Measurements from ENCODE around the gene SLC6A13.

The SLC6A13 gene

GRCh38 chr12:254912-255311 lies 7.7 kb downstream of the SLC6A13 start:
- no peaks in the 10 kb centered on the region for H3K9me3 ChIP-seq (ENCODE audit: insufficient read depth, low read length, severe bottlenecking)
- peaks cover 7% of the 10 kb centered on the region for H3K27me3 ChIP-seq (ENCODE audit: insufficient read depth, low read length, poor library complexity)
- TF ChIP-seq EZH2 (IDR thresholded peaks at IDR 0.05; ENCODE audit: borderline replicate concordance, low read depth, low read length, severe bottlenecking) (no peak), CTCF (IDR thresholded peaks at IDR 0.05; ENCODE audit: borderline replicate concordance, extremely low read depth, low read length, poor library complexity, severe bottlenecking) (no peak)
- ATAC-seq (ENCODE audit: insufficient read depth, low read depth), result no peak
- H3K79me2 ChIP-seq (ENCODE audit: insufficient read depth, low read length), result no peaks in the 10 kb centered on the region
- no peak for DNase-seq
- no peaks in the 10 kb centered on the region for H3K4me1 ChIP-seq (ENCODE audit: insufficient read depth, low read length)
- no peak overlapping the region for H3K27ac ChIP-seq (ENCODE audit: low read length)
- H3K9ac ChIP-seq (ENCODE audit: low read depth, low read length), result no peak overlapping the region
- no peaks in the 10 kb centered on the region for H3K36me3 ChIP-seq (ENCODE audit: insufficient read depth, low read length)
- H3K4me2 ChIP-seq (ENCODE audit: insufficient read depth, low read length), result no peak overlapping the region
- H3K4me3 ChIP-seq (ENCODE audit: low read depth in 1 of 2, low read length in 2 of 2), result no peak overlapping the region
- no peak overlapping the region for H2AFZ ChIP-seq (ENCODE audit: low read depth, low read length)
- H4K20me1 ChIP-seq (ENCODE audit: insufficient read depth, low read length), result no peaks in the 10 kb centered on the region

- ATAC-seq (ENCODE audit: insufficient read depth, low read depth) (no peak), DNase-seq (no peak)
- Histone ChIP-seq H2AFZ (ENCODE audit: low read depth, low read length) (no peak overlapping the region), H3K9ac (ENCODE audit: low read depth, low read length) (no peak overlapping the region), H3K4me2 (ENCODE audit: insufficient read depth, low read length) (no peak overlapping the region), H3K4me3 (ENCODE audit: low read depth in 1 of 2, low read length in 2 of 2) (no peak overlapping the region), H4K20me1 (ENCODE audit: insufficient read depth, low read length) (no peaks in the 10 kb centered on the region), H3K27ac (ENCODE audit: low read length) (no peak overlapping the region), H3K9me3 (ENCODE audit: insufficient read depth, low read length, severe bottlenecking) (no peaks in the 10 kb centered on the region), H3K27me3 (ENCODE audit: insufficient read depth, low read length, poor library complexity) (peaks cover 7% of the 10 kb centered on the region), H3K4me1 (ENCODE audit: insufficient read depth, low read length) (no peaks in the 10 kb centered on the region), H3K36me3 (ENCODE audit: insufficient read depth, low read length) (no peaks in the 10 kb centered on the region), H3K79me2 (ENCODE audit: insufficient read depth, low read length) (no peaks in the 10 kb centered on the region)
- TF ChIP-seq CTCF (IDR thresholded peaks at IDR 0.05; ENCODE audit: borderline replicate concordance, extremely low read depth, low read length, poor library complexity, severe bottlenecking) (no peak), EZH2 (IDR thresholded peaks at IDR 0.05; ENCODE audit: borderline replicate concordance, low read depth, low read length, severe bottlenecking) (no peak)
Measured at GRCh38 chr12:254039-254438, 8.6 kb downstream of the SLC6A13 start.

- Histone ChIP-seq H3K36me3 (ENCODE audit: insufficient read depth, low read length) (no peaks in the 10 kb centered on the region), H3K27ac (ENCODE audit: low read length) (no peak overlapping the region), H3K4me1 (ENCODE audit: insufficient read depth, low read length) (no peaks in the 10 kb centered on the region), H3K4me2 (ENCODE audit: insufficient read depth, low read length) (no peak overlapping the region), H4K20me1 (ENCODE audit: insufficient read depth, low read length) (no peaks in the 10 kb centered on the region), H3K9me3 (ENCODE audit: insufficient read depth, low read length, severe bottlenecking) (no peaks in the 10 kb centered on the region), H3K27me3 (ENCODE audit: insufficient read depth, low read length, poor library complexity) (peaks cover 7% of the 10 kb centered on the region), H3K4me3 (ENCODE audit: low read depth in 1 of 2, low read length in 2 of 2) (no peak overlapping the region), H2AFZ (ENCODE audit: low read depth, low read length) (no peak overlapping the region), H3K79me2 (ENCODE audit: insufficient read depth, low read length) (no peaks in the 10 kb centered on the region), H3K9ac (ENCODE audit: low read depth, low read length) (no peak overlapping the region)
- no peak for DNase-seq
- no peak for TF ChIP-seq EZH2 (IDR thresholded peaks at IDR 0.05; ENCODE audit: borderline replicate concordance, low read depth, low read length, severe bottlenecking)
- ATAC-seq (ENCODE audit: insufficient read depth, low read depth), result no peak
Measured at GRCh38 chr12:253116-253831, 9.4 kb downstream of the SLC6A13 start.

- Histone ChIP-seq H3K79me2 (ENCODE audit: insufficient read depth, low read length) (no peaks in the 10 kb centered on the region), H3K4me1 (ENCODE audit: insufficient read depth, low read length) (no peaks in the 10 kb centered on the region), H2AFZ (ENCODE audit: low read depth, low read length) (no peak overlapping the region), H3K27me3 (ENCODE audit: insufficient read depth, low read length, poor library complexity) (peaks cover 7% of the 10 kb centered on the region), H3K9me3 (ENCODE audit: insufficient read depth, low read length, severe bottlenecking) (peaks cover 5% of the 10 kb centered on the region), H3K27ac (ENCODE audit: low read length) (no peak overlapping the region), H4K20me1 (ENCODE audit: insufficient read depth, low read length) (no peaks in the 10 kb centered on the region), H3K36me3 (ENCODE audit: insufficient read depth, low read length) (no peaks in the 10 kb centered on the region), H3K9ac (ENCODE audit: low read depth, low read length) (no peak overlapping the region), H3K4me3 (ENCODE audit: low read depth in 1 of 2, low read length in 2 of 2) (no peak overlapping the region), H3K4me2 (ENCODE audit: insufficient read depth, low read length) (no peak overlapping the region)
- TF ChIP-seq CTCF (IDR thresholded peaks at IDR 0.05; ENCODE audit: borderline replicate concordance, extremely low read depth, low read length, poor library complexity, severe bottlenecking) (no peak), EZH2 (IDR thresholded peaks at IDR 0.05; ENCODE audit: borderline replicate concordance, low read depth, low read length, severe bottlenecking) (no peak)
- DNase-seq, result no peak
- ATAC-seq (ENCODE audit: insufficient read depth, low read depth), result no peak
Measured at GRCh38 chr12:252636-253035, 10.0 kb downstream of the SLC6A13 start.
